HepG2 (cell line): ENCODE measurements around the gene PDGFB. TPM values are rescaled to one million over a fixed set of nuclear protein-coding genes. Genes with fewer than 3 reads are reported as not detected.

ENCODE experiments used
- ATAC-seq: fragments of 200-7000 bp; cut with Tn5 transposase; 3 replicates; pipeline ENCODE4 v1.9.1; 2020; ENCODE audit warnings: mild to moderate bottlenecking, moderate library complexity
- BruUV-seq: library from RNA; stranded (reverse); fragments of 400-500 nt; replicated peaks from 2 replicates; lab custom pipeline; 2021; lab: Mats Ljungman, UMichigan
- CTCF ChIA-PET: fragments of 300-600 bp; formaldehyde crosslinking; extraction: SDS; loops from one replicate; lab custom pipeline; 2021; ENCODE audit warnings: low total read pairs, inconsistent platforms, low intra/inter-chr PET ratio; lab: Yijun Ruan, JAX
- POLR2A ChIA-PET: fragments of 350-600 bp; sonication (Branson Sonifier 250); formaldehyde crosslinking; loops from one replicate; lab custom pipeline; 2020; ENCODE audit warnings: antibody characterized with exemption, inconsistent platforms; lab: Yijun Ruan, JAX
- DNase-seq: peaks from one replicate; pipeline ENCODE4 v3.0.0-alpha.2; 2015; ENCODE audit warnings: low spot score
- FAIRE-seq: peaks from 3 replicates; lab custom pipeline; 2011; peaks lifted over from hg19 to GRCh38; lab: Jason Lieb, UNC
- H2AFZ ChIP-seq: one replicate; pipeline ENCODE4 v1.6.1; 2011; ENCODE audit warnings: low read length, inconsistent platforms
- H3K27ac ChIP-seq: fragments of 300-600 bp; 3 replicates; pipeline ENCODE4 v1.8.0; 2011; ENCODE audit warnings: mixed run types, mild to moderate bottlenecking, mixed read lengths, low read length, inconsistent platforms; ENCODE audit not compliant: insufficient read depth; ENCODE audit errors: extremely low read length
- H3K27me3 ChIP-seq, 2 experiments: fragments of 200-600 bp in 1 of 2; 2 replicates in 1 of 2; 3 replicates in 1 of 2; pipeline versions ENCODE4 v1.6.0 to v1.8.0; 2011; ENCODE audit warnings: low read length in 2 of 2, mild to moderate bottlenecking in 2 of 2, moderate library complexity in 2 of 2, inconsistent platforms in 1 of 2; ENCODE audit not compliant: insufficient read depth in 2 of 2, control insufficient read depth in 1 of 2
- H3K36me3 ChIP-seq, 2 experiments: fragments of 200-600 bp in 1 of 2; replicated peaks in 1 of 2; 2 replicates in 1 of 2; 3 replicates in 1 of 2; pipeline versions ENCODE4 v1.5.1 to v1.8.0; 2011; ENCODE audit warnings: low read length in 2 of 2, inconsistent platforms in 1 of 2; ENCODE audit not compliant: insufficient read depth in 2 of 2, control insufficient read depth in 1 of 2
- H3K4me1 ChIP-seq: 2 replicates; pipeline ENCODE4 v1.5.1; 2012; ENCODE audit warnings: low read length, inconsistent platforms; ENCODE audit not compliant: insufficient read depth
- H3K4me2 ChIP-seq: 2 replicates; pipeline ENCODE4 v1.6.0; 2011; ENCODE audit warnings: low read depth, low read length, inconsistent platforms
- H3K4me3 ChIP-seq, 3 experiments: fragments of 200-600 bp in 1 of 3; sonication (generic), shearing (Covaris generic) in 1 of 3; replicated peaks in 1 of 3; 2 replicates each; pipeline ENCODE4 v1.5.1; 2011 to 2016; ENCODE audit warnings: low read length in 3 of 3, inconsistent platforms in 2 of 3, low read depth in 2 of 3, mild to moderate bottlenecking in 2 of 3, control low read depth in 1 of 3, mixed read lengths in 1 of 3; ENCODE audit not compliant: insufficient read depth in 1 of 3
- H3K79me2 ChIP-seq: one replicate; pipeline ENCODE4 v1.6.1; 2011; ENCODE audit warnings: low read length, inconsistent platforms; ENCODE audit not compliant: insufficient read depth
- H3K9ac ChIP-seq: 2 replicates; pipeline ENCODE4 v1.6.0; 2011; ENCODE audit warnings: mild to moderate bottlenecking, low read depth, low read length, inconsistent platforms; ENCODE audit not compliant: insufficient read depth
- H3K9me3 ChIP-seq: 2 replicates; pipeline ENCODE4 v1.5.1; 2012; ENCODE audit warnings: mild to moderate bottlenecking, low read length
- H4K20me1 ChIP-seq: 2 replicates; pipeline ENCODE4 v1.6.0; 2011; ENCODE audit warnings: inconsistent platforms, mild to moderate bottlenecking, low read length, moderate library complexity; ENCODE audit not compliant: insufficient read depth
- HDAC2 ChIP-seq: sonication (generic); formaldehyde crosslinking; IDR thresholded peaks from 2 replicates; pipeline ENCODE4 v1.4.0; 2020; ENCODE audit warnings: missing genetic modification reagents
- MYC ChIP-seq: sonication (generic); formaldehyde crosslinking; IDR thresholded peaks from 2 replicates; pipeline ENCODE4 v1.9.0; 2021; ENCODE audit warnings: missing genetic modification reagents, borderline replicate concordance
- SMAD3 ChIP-seq: sonication (generic); formaldehyde crosslinking; IDR thresholded peaks from 2 replicates; pipeline ENCODE4 v1.4.0; 2020; ENCODE audit warnings: missing genetic modification reagents
- SP2 ChIP-seq: sonication (generic); formaldehyde crosslinking; IDR thresholded peaks from 2 replicates; pipeline ENCODE4 v1.5.1; 2020; ENCODE audit warnings: mild to moderate bottlenecking, missing genetic modification reagents
- ZNF629 ChIP-seq: sonication (generic); formaldehyde crosslinking; conservative IDR thresholded peaks from 2 replicates; pipeline ENCODE4 v1.5.0; 2020; ENCODE audit warnings: missing genetic modification reagents
- ZNF83 ChIP-seq: sonication (generic); formaldehyde crosslinking; IDR thresholded peaks from 2 replicates; pipeline ENCODE4 v1.4.0; 2020; ENCODE audit warnings: missing genetic modification reagents, mild to moderate bottlenecking, borderline replicate concordance
- WGBS: methylation state at CpG from one replicate; pipeline ENCODE4 v1.1.6; 2017; ENCODE audit warnings: low lambda C conversion rate; 5-methylcytosine and 5-hydroxymethylcytosine counted together
- in situ Hi-C: cut with HindIII; loops from 2 replicates; pipeline ENCODE4 v1.10.0; 2017; ENCODE audit warnings: low pct_unique_long_range_greater_than_20kb; ENCODE audit not compliant: extremely low pct_ligation_motif_present
- intact Hi-C: fragments of 100-400 bp; cut with micrococcal nuclease; formaldehyde crosslinking; loops from one replicate; pipeline ENCODE4 v1.10.0; 2022; ENCODE audit not compliant: unreplicated experiment
- polyA plus RNA-seq, 8 experiments: library from polyadenylated mRNA; depleted of rRNA in 3 of 8; stranded (reverse) in 7 of 8; unstranded in 1 of 8; fragments of >200 nt; fragmentation: Illumina TruSeq in 4 of 8; extraction: Trizol in 4 of 8; gene quantifications; 2 replicates each; pipeline versions ENCODE4 v1.2.1 to v1.2.3, GENCODE V29; 2011 to 2016; ENCODE audit warnings: low read depth in 4 of 8, missing spikeins in 1 of 8, mixed read lengths in 1 of 8; ENCODE audit not compliant: insufficient read depth in 1 of 8
- total RNA-seq, 5 experiments: library from RNA; depleted of rRNA; stranded (reverse); fragments of >200 nt; fragmentation: Illumina TruSeq; extraction: Trizol; gene quantifications; 2 replicates each; pipeline ENCODE4 v1.2.3, GENCODE V29; 2016; ENCODE audit warnings: low read depth in 1 of 5
- TF ChIP-seq, protein P1 (sequence below): sonication (generic); formaldehyde crosslinking; IDR thresholded peaks from 2 replicates; pipeline ENCODE4 v1.5.0; 2020; ENCODE audit warnings: mild to moderate bottlenecking, missing genetic modification reagents, borderline replicate concordance
- TF ChIP-seq, protein P2 (sequence below): sonication (generic); formaldehyde crosslinking; IDR thresholded peaks from 2 replicates; pipeline ENCODE4 v1.4.0; 2020; ENCODE audit warnings: mild to moderate bottlenecking, low read depth, missing genetic modification reagents
- TF ChIP-seq, protein P3 (sequence below), 2 experiments: sonication (generic) in 1 of 2; formaldehyde crosslinking in 1 of 2; IDR thresholded peaks; 2 replicates each; pipeline versions ENCODE4 v1.6.1 to v1.9.0; 2014 to 2022; ENCODE audit warnings: antibody characterized with exemption in 1 of 2, borderline replicate concordance in 1 of 2, inconsistent platforms in 1 of 2, low read depth in 1 of 2, missing genetic modification reagents in 1 of 2

The PDGFB gene
- total and polyA plus RNA-seq, 2 of the 13 experiments (the other 11 are each of a cell fraction or from before 2014, with no cell fraction given): 1.4 to 10.1 TPM

DNA sequence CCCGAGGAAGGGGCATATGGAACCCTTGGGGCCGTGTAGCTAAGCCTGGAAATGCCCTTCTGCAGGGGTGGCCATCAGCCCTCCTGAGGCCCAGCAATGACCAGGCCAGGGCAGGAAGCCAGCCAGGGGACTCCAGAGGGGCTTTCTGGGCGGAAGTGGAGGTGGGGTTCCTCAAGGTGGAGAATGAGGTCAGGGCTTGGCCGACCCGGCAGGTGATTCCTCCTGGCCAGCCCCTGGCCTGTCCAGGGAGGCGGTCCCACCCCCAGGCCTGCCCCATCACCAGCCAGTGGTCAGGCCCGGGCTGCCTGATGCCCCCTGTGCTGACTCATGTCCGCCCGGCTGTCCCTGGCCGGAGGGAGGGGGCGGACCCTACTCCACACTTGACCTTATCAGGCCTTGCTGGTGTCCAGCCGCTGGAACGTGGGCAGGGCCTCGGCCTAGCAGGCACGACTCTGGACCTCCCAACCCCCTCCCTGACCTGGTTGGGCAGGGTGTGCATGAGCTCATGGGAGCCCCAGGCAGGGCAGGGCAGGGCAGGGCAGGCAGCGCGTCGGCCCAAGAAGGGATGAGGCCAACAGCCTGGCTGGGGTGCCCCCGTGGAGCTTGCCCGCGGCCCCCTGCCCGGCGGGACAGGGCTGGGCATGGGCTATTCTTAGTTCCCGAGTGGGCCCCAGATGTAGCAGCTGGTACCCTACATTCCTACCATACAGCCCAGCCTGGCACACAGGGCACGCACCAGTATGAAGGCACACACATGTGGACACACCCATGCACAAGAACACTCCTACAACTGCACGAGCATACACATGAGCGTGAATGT is 38.8 kb upstream of the PDGFB start (continued):
- TF ChIP-seq, protein P1, sequence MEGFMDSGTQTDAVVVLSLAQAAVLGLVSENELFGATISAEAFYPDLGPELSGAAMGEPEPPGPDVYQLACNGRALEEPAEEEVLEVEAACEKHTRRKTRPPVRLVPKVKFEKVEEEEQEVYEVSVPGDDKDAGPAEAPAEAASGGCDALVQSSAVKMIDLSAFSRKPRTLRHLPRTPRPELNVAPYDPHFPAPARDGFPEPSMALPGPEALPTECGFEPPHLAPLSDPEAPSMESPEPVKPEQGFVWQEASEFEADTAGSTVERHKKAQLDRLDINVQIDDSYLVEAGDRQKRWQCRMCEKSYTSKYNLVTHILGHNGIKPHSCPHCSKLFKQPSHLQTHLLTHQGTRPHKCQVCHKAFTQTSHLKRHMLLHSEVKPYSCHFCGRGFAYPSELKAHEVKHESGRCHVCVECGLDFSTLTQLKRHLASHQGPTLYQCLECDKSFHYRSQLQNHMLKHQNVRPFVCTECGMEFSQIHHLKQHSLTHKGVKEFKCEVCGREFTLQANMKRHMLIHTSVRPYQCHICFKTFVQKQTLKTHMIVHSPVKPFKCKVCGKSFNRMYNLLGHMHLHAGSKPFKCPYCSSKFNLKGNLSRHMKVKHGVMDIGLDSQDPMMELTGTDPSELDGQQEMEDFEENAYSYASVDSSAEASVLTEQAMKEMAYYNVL (CRISPR knock-in tag): peak; percentile 82

DNA sequence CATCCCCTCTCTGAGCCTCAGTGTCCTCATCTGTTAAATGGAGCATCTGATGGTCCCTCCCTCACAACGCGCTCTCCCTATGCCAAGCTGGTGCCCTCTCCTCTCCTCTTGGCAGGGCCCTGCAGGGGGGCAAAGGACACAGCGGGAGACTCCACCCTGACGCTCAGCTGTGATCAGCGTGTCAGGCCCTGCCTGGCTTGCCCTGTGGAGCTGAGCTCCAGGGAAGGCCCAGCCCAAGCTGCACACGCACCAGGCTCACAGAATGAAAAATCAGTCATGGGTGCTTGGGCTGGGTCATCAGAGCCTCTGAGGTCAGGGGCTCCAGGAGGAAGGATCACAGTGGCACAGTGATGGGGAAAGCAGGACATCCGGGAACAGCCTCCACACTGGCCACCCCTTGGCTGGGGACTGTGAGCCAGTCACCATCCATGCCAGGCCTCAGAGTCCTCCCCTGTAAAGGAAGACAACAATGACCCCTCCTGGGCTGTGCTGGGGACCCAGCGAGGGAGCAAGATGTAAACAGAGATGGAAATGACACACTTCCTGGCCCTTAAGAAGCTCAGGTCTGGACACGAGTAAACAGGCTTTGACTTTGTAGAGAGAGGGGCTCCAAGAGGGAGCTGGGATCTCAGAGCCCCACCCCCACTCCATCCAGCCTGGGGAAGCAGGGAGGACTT is 38.0 kb upstream of the PDGFB start:
- POLR2A ChIA-PET: interaction anchor here (1.0 to 3.2 kb wide), 6 partner anchors 8 to 42 kb away, joined by 3 to 18 read pairs (median 7); partner anchors contain the start of gene RPL3
- intact Hi-C loops: no loop called here
- FAIRE-seq (no peak), DNase-seq (no peak), ATAC-seq (peak; percentile 51)
- peak overlapping the region; percentile 81 for H3K4me2 ChIP-seq
- peak overlapping the region; percentile 65 for H3K9ac ChIP-seq
- CTCF ChIA-PET: no interaction called here
- BruUV-seq: no TSS peak
- no peaks in the 10 kb centered on the region for H4K20me1 ChIP-seq
- H3K27me3 ChIP-seq: peaks cover 5 to 15% of the 10 kb centered on the region in 2 experiments
- no peaks in the 10 kb centered on the region for H3K36me3 ChIP-seq
- H3K27ac ChIP-seq: peak overlapping the region; percentile 52
- 32% methylated on average over 8 of the region's 9 CpGs for WGBS
- no peak overlapping the region for H2AFZ ChIP-seq
- 0 out of 2 replicates have a peak, but pooled peaks cover 6% of the 10 kb centered on the region for H3K9me3 ChIP-seq
- H3K79me2 ChIP-seq: no peaks in the 10 kb centered on the region
- in situ Hi-C loops: no loop called here
- H3K4me3 ChIP-seq: peak overlapping the region in 1 of 3 experiments; percentile 51; a peak in 1 of 6 replicates
- peaks cover 72% of the 10 kb centered on the region for H3K4me1 ChIP-seq
- TF ChIP-seq, protein P2, sequence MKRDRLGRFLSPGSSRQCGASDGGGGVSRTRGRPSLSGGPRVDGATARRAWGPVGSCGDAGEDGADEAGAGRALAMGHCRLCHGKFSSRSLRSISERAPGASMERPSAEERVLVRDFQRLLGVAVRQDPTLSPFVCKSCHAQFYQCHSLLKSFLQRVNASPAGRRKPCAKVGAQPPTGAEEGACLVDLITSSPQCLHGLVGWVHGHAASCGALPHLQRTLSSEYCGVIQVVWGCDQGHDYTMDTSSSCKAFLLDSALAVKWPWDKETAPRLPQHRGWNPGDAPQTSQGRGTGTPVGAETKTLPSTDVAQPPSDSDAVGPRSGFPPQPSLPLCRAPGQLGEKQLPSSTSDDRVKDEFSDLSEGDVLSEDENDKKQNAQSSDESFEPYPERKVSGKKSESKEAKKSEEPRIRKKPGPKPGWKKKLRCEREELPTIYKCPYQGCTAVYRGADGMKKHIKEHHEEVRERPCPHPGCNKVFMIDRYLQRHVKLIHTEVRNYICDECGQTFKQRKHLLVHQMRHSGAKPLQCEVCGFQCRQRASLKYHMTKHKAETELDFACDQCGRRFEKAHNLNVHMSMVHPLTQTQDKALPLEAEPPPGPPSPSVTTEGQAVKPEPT (CRISPR knock-in tag): no peak
- 0 out of 2 replicates have a peak, but pooled peaks have one; percentile 16 for TF ChIP-seq SP2 (CRISPR knock-in tag)
- TF ChIP-seq ZNF83 (CRISPR knock-in tag): 0 out of 2 replicates have a peak, but pooled peaks have one; percentile 24
- TF ChIP-seq MYC: no peak
- 0 out of 2 replicates have a peak, but pooled peaks have one; percentile 8 for TF ChIP-seq SMAD3 (CRISPR knock-in tag)
- TF ChIP-seq, protein P3, sequence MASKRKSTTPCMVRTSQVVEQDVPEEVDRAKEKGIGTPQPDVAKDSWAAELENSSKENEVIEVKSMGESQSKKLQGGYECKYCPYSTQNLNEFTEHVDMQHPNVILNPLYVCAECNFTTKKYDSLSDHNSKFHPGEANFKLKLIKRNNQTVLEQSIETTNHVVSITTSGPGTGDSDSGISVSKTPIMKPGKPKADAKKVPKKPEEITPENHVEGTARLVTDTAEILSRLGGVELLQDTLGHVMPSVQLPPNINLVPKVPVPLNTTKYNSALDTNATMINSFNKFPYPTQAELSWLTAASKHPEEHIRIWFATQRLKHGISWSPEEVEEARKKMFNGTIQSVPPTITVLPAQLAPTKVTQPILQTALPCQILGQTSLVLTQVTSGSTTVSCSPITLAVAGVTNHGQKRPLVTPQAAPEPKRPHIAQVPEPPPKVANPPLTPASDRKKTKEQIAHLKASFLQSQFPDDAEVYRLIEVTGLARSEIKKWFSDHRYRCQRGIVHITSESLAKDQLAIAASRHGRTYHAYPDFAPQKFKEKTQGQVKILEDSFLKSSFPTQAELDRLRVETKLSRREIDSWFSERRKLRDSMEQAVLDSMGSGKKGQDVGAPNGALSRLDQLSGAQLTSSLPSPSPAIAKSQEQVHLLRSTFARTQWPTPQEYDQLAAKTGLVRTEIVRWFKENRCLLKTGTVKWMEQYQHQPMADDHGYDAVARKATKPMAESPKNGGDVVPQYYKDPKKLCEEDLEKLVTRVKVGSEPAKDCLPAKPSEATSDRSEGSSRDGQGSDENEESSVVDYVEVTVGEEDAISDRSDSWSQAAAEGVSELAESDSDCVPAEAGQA (IDR thresholded peaks at IDR 0.05; ENCODE audit: low read depth): 0 out of 2 replicates have a peak, but pooled peaks have one; percentile 30
- TF ChIP-seq, protein P3 (CRISPR knock-in tag; IDR thresholded peaks at IDR 0.05; ENCODE audit: borderline replicate concordance): no peak
- TF ChIP-seq HDAC2 (CRISPR knock-in tag): peak; percentile 47; the same call in 1 of the 2 replicates
- peak; percentile 92 for TF ChIP-seq ZNF629 (CRISPR knock-in tag)
